Panc1 (cell line): Measurements from ENCODE around the gene BDH1.

Experiments
- CTCF ChIP-seq: fragments of 450-650 bp; IDR thresholded peaks from 2 replicates; pipeline ENCODE4 v1.5.1; 2017; ENCODE audit warnings: mild to moderate bottlenecking
- POLR2AphosphoS5 ChIP-seq: IDR thresholded peaks from 2 replicates; pipeline ENCODE4 v1.6.1; 2012; ENCODE audit warnings: mild to moderate bottlenecking, low read depth, low read length, moderate library complexity
- REST ChIP-seq, 2 experiments: IDR thresholded peaks; 2 replicates each; pipeline ENCODE4 v1.6.1; 2011 to 2012; ENCODE audit warnings: low read depth in 2 of 2, control low read depth in 1 of 2, low read length in 1 of 2, mild to moderate bottlenecking in 1 of 2, moderate library complexity in 1 of 2; ENCODE audit not compliant: insufficient read depth in 1 of 2
- TCF7L2 ChIP-seq: IDR thresholded peaks from 2 replicates; pipeline ENCODE4 v1.6.1; 2011; ENCODE audit warnings: mild to moderate bottlenecking, low read depth, low read length, inconsistent platforms

GRCh38 chr3:197468866-197469382 lies 86.8 kb downstream of the BDH1 start:
- TF ChIP-seq CTCF (no peak), REST (IDR thresholded peaks at IDR 0.05; ENCODE audit: insufficient read depth in 1 of 2, low read depth in 2 of 2, low read length in 1 of 2) (no peak), POLR2AphosphoS5 (no peak), TCF7L2 (no peak)
